GM04504 (cell line): ENCODE results near the gene NAA50.

ENCODE experiments used
- DNase-seq: peaks from one replicate; pipeline ENCODE4 v3.0.0-alpha.2; 2012; ENCODE audit warnings: low read depth

The NAA50 gene

DNA sequence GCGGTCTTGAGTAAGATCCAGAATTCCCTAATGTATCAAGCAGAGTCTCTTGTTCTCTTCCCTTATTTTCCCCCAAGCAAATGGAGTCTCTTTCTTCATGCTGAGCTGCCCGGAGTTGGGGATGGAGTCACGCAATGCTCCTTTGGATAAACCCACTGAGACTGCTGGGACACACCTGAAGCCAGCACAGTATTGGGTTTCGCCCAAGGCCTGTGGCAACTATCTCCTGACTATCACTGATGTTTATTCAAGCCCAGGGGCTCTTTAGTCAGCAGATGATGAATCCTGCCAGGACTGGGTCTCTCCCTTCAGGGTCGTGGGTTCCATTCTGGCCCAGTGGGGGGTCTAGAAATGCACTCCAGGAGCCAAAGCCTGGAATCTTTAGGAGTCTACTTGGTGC lies 60.9 kb downstream of the NAA50 start:
- DNase-seq = no peak

- DNase-seq = no peak
Measured at GRCh38 chr3:113684271-113684819, 61.7 kb downstream of the NAA50 start.

- no peak for DNase-seq
Measured at GRCh38 chr3:113678773-113679172, 67.3 kb downstream of the NAA50 start.

GRCh38 chr3:113677737-113678136 lies 68.3 kb downstream of the NAA50 start:
- DNase-seq = no peak

DNA sequence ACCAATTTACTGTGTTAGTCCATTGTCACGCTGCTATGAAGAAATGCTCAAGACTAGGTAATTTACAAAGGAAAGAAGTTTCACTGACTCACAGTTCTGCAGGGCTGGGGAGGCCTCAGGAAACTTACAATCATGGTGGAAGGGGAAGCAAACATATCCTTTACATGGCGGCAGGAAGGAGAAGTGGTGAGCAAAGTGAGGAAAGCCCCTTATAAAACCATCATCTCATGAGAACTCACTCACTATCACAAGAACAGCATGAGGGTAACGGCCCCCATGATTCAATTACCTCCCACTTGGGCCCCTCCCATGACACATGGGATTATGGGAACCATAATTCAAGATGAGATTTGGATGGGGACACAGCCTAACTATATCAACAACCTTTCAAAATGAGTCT lies 69.8 kb downstream of the NAA50 start:
- DNase-seq = no peak

DNA sequence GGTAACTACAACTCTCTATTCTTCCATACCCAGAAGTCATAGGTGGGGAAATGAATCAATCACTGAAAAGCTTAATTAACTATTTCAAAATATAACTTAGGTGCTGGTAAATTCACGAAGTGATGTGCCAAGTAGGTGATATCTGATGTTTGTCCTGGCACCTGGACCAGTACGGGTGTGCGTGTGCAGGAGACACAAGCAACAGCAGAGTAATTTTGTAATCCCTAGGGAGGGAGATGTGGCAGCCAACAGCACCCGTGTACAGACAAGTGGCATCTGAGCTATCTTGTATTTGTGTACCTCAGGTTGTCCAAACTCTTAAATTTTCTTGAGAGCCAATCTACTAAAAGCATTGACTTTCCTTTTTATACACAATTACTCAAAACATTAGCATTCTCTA lies 72.5 kb downstream of the NAA50 start:
- no peak for DNase-seq

GRCh38 chr3:113668015-113668414 lies 78.0 kb downstream of the NAA50 start:
- DNase-seq = no peak
